Measurements from ENCODE around the gene NHLRC1. TPM values are rescaled to one million over a fixed set of nuclear protein-coding genes. Genes with fewer than 3 reads are reported as not detected.

The NHLRC1 gene
- polyA plus RNA-seq, 1 of the 3 experiments (the other 2 are of a cell fraction): 0.15 TPM

- 91% methylated on average over 3 of the region's 3 CpGs for WGBS (ENCODE audit: low lambda C conversion rate)
- H3K36me3 ChIP-seq (replicated peaks in 1 of 2; ENCODE audit: control insufficient read depth in 1 of 2, insufficient read depth in 2 of 2, low read length in 1 of 2): peaks cover 15 to 25% of the 10 kb centered on the region in 2 experiments
- no peaks in the 10 kb centered on the region for H3K27me3 ChIP-seq (ENCODE audit: insufficient read depth)
- no peak overlapping the region for H3K4me3 ChIP-seq (ENCODE audit: low read depth in 2 of 2, low read length in 1 of 2)
- no peak overlapping the region for H2AFZ ChIP-seq (ENCODE audit: low read depth)
- H4K20me1 ChIP-seq (ENCODE audit: insufficient read depth): no peaks in the 10 kb centered on the region
- no peak overlapping the region for H3K4me2 ChIP-seq
- no peak overlapping the region for H3K9ac ChIP-seq
- no peaks in the 10 kb centered on the region for H3K9me2 ChIP-seq
- POLR2A ChIA-PET: no interaction called here
- H3K4me1 ChIP-seq (ENCODE audit: control insufficient read depth in 1 of 2, insufficient read depth in 2 of 2, low read depth in 1 of 2, low read length in 1 of 2): no peaks in the 10 kb centered on the region
- CTCF ChIA-PET: no interaction called here
- H3K9me3 ChIP-seq: no peaks in the 10 kb centered on the region
- no peaks in the 10 kb centered on the region for H3F3A ChIP-seq (replicated peaks; ENCODE audit: insufficient read depth)
- TF ChIP-seq GATA2 (CRISPR knock-in tag; IDR thresholded peaks at IDR 0.05): no peak
- TF ChIP-seq MEF2A (IDR thresholded peaks at IDR 0.05; ENCODE audit: borderline replicate concordance, low read depth): no peak
- TF ChIP-seq RCOR1 (IDR thresholded peaks at IDR 0.05; ENCODE audit: low read length): no peak
- no peak for TF ChIP-seq REST (IDR thresholded peaks at IDR 0.05; ENCODE audit: low read depth, low read length)
- no peak for TF ChIP-seq FOSL2 (IDR thresholded peaks at IDR 0.05; ENCODE audit: borderline replicate concordance, low read depth)
- no peak for TF ChIP-seq RAD21 (IDR thresholded peaks at IDR 0.05; ENCODE audit: low read length)
- no peak for TF ChIP-seq TEAD4 (IDR thresholded peaks at IDR 0.05; ENCODE audit: borderline replicate concordance, insufficient read depth)
- no peaks in the 10 kb centered on the region for H3K79me2 ChIP-seq (ENCODE audit: insufficient read depth)
- no peak overlapping the region for H3K27ac ChIP-seq (ENCODE audit: low read depth in 2 of 2, low read length in 1 of 2)
- no peak for DNase-seq
Observed at GRCh38 chr6:18168264-18168663, 45.8 kb upstream of the NHLRC1 start.

GRCh38 chr6:18166312-18167036 lies 44.0 kb upstream of the NHLRC1 start:
- Histone ChIP-seq H3K9me2 (no peaks in the 10 kb centered on the region), H3K27me3 (ENCODE audit: insufficient read depth) (no peaks in the 10 kb centered on the region), H3F3A (replicated peaks; ENCODE audit: insufficient read depth) (no peaks in the 10 kb centered on the region), H3K4me2 (no peak overlapping the region), H3K27ac (ENCODE audit: low read depth in 2 of 2, low read length in 1 of 2) (no peak overlapping the region), H3K4me3 (ENCODE audit: low read depth in 2 of 2, low read length in 1 of 2) (no peak overlapping the region), H3K4me1 (ENCODE audit: control insufficient read depth in 1 of 2, insufficient read depth in 2 of 2, low read depth in 1 of 2, low read length in 1 of 2) (no peaks in the 10 kb centered on the region), H2AFZ (ENCODE audit: low read depth) (no peak overlapping the region), H4K20me1 (ENCODE audit: insufficient read depth) (no peaks in the 10 kb centered on the region), H3K9me3 (no peaks in the 10 kb centered on the region), H3K9ac (no peak overlapping the region), H3K36me3 (replicated peaks in 1 of 2; ENCODE audit: control insufficient read depth in 1 of 2, insufficient read depth in 2 of 2, low read length in 1 of 2) (peaks cover 12 to 32% of the 10 kb centered on the region in 2 experiments), H3K79me2 (ENCODE audit: insufficient read depth) (no peaks in the 10 kb centered on the region)
- no peak for DNase-seq
- no peak for TF ChIP-seq ZBTB33 (IDR thresholded peaks at IDR 0.05; ENCODE audit: borderline replicate concordance, low read depth)
- TF ChIP-seq TCF12 (IDR thresholded peaks at IDR 0.05): no peak
- TF ChIP-seq CHD2 (IDR thresholded peaks at IDR 0.05; ENCODE audit: low read length, partially characterized antibody): no peak
- TF ChIP-seq FOSL2 (IDR thresholded peaks at IDR 0.05; ENCODE audit: borderline replicate concordance, low read depth): no peak
- TF ChIP-seq JUND (IDR thresholded peaks at IDR 0.05): no peak
- no peak for TF ChIP-seq POLR2AphosphoS5 (IDR thresholded peaks at IDR 0.05; ENCODE audit: low read depth, low read length)
- 90% methylated on average over 2 of the region's 2 CpGs for WGBS (ENCODE audit: low lambda C conversion rate)
- ChIA-PET CTCF (interaction anchor here (0.6 kb wide), 1 partner anchor 81 kb away, joined by 3 read pairs; no protein-coding TSS in a partner anchor), POLR2A (no interaction called here)

All from SK-N-SH (cell line).